Liver (tissue), 3 donors: ENCODE measurements around the gene WWOX.

Experiments
- EGR1 ChIP-seq, 2 donors: IDR thresholded peaks; 2 replicates each; pipeline ENCODE4 v1.6.1; 2016 to 2018; ENCODE audit warnings: antibody characterized with exemption in 2 of 2, low read depth in 2 of 2
- FOXA2 ChIP-seq: IDR thresholded peaks from 2 replicates; pipeline ENCODE4 v1.6.1; 2016; ENCODE audit warnings: antibody characterized with exemption
- HNF4G ChIP-seq: IDR thresholded peaks from 2 replicates; pipeline ENCODE4 v1.6.1; 2016; ENCODE audit warnings: antibody characterized with exemption
- JUND ChIP-seq, 2 donors: IDR thresholded peaks; 2 replicates each; pipeline ENCODE4 v1.6.1; 2016; ENCODE audit warnings: antibody characterized with exemption in 2 of 2
- RAD21 ChIP-seq, 2 donors: IDR thresholded peaks; 2 replicates each; pipeline ENCODE4 v1.6.1; 2016; ENCODE audit warnings: antibody characterized with exemption in 2 of 2, mild to moderate bottlenecking in 2 of 2
- RXRA ChIP-seq, 2 donors: IDR thresholded peaks; 2 replicates each; pipeline ENCODE4 v1.6.1; 2017 to 2018; ENCODE audit warnings: antibody characterized with exemption in 2 of 2, mild to moderate bottlenecking in 1 of 2
- SP1 ChIP-seq: IDR thresholded peaks from 2 replicates; pipeline ENCODE4 v1.6.1; 2018; ENCODE audit warnings: antibody characterized with exemption, mild to moderate bottlenecking
- TAF1 ChIP-seq: conservative IDR thresholded peaks from 2 replicates; pipeline ENCODE4 v1.6.1; 2016; ENCODE audit warnings: antibody characterized with exemption, mild to moderate bottlenecking
- YY1 ChIP-seq: IDR thresholded peaks from 2 replicates; pipeline ENCODE4 v1.6.1; 2016; ENCODE audit warnings: antibody characterized with exemption, mild to moderate bottlenecking
- TF ChIP-seq, protein P1 (sequence below): fragments of 150-350 bp; IDR thresholded peaks from 2 replicates; pipeline ENCODE4 v1.5.1; 2017; ENCODE audit warnings: improper control_type of control experiment, low read depth, low read length; ENCODE audit not compliant: missing input control
- TF ChIP-seq, protein P2 (sequence below): IDR thresholded peaks from 2 replicates; pipeline ENCODE4 v1.6.1; 2016; ENCODE audit warnings: antibody characterized with exemption
- TF ChIP-seq, protein P3 (sequence below): IDR thresholded peaks from 2 replicates; pipeline ENCODE4 v1.6.1; 2016; ENCODE audit warnings: antibody characterized with exemption
- TF ChIP-seq, protein P4 (sequence below): IDR thresholded peaks from 2 replicates; pipeline ENCODE4 v1.6.1; 2016; ENCODE audit warnings: antibody characterized with exemption, mild to moderate bottlenecking
- TF ChIP-seq, protein P5 (sequence below): IDR thresholded peaks from 2 replicates; pipeline ENCODE4 v1.6.1; 2016; ENCODE audit warnings: antibody characterized with exemption
- donor health status: healthy.
- donor health status: healthy.

DNA sequence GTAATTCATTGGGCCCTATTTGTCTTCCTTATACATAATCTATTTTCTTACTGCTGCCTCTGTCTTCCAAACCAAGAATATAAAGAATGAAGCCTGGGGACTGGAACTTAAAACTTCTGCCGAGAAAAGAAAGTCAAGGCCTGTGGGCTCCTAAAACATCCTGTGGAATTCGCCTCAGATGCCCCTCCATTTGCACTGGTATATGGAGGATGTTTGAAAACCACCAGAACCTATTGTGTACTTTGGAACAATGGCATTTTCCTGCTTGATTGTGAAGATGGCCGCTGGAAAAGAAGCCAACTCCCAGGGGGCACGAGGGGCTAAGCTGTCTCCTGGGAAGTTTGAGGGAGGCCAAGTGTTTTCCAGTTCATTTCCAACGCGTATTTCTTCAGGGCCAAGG lies 122.4 kb downstream of the WWOX start:
- TF ChIP-seq, protein P1, sequence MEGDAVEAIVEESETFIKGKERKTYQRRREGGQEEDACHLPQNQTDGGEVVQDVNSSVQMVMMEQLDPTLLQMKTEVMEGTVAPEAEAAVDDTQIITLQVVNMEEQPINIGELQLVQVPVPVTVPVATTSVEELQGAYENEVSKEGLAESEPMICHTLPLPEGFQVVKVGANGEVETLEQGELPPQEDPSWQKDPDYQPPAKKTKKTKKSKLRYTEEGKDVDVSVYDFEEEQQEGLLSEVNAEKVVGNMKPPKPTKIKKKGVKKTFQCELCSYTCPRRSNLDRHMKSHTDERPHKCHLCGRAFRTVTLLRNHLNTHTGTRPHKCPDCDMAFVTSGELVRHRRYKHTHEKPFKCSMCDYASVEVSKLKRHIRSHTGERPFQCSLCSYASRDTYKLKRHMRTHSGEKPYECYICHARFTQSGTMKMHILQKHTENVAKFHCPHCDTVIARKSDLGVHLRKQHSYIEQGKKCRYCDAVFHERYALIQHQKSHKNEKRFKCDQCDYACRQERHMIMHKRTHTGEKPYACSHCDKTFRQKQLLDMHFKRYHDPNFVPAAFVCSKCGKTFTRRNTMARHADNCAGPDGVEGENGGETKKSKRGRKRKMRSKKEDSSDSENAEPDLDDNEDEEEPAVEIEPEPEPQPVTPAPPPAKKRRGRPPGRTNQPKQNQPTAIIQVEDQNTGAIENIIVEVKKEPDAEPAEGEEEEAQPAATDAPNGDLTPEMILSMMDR: no peak
- TF ChIP-seq, protein P2, sequence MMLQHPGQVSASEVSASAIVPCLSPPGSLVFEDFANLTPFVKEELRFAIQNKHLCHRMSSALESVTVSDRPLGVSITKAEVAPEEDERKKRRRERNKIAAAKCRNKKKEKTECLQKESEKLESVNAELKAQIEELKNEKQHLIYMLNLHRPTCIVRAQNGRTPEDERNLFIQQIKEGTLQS: no peak
- TF ChIP-seq, protein P3, sequence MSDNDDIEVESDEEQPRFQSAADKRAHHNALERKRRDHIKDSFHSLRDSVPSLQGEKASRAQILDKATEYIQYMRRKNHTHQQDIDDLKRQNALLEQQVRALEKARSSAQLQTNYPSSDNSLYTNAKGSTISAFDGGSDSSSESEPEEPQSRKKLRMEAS: no peak
- TF ChIP-seq RAD21 (IDR thresholded peaks at IDR 0.05) (no peak), HNF4G (no peak), YY1 (no peak), TAF1 (no peak), EGR1 (IDR thresholded peaks at IDR 0.05; ENCODE audit: low read depth in 2 of 2) (no peak), RXRA (IDR thresholded peaks at IDR 0.05) (no peak), SP1 (no peak), FOXA2 (no peak), JUND (IDR thresholded peaks at IDR 0.05) (no peak)
- TF ChIP-seq, protein P4, sequence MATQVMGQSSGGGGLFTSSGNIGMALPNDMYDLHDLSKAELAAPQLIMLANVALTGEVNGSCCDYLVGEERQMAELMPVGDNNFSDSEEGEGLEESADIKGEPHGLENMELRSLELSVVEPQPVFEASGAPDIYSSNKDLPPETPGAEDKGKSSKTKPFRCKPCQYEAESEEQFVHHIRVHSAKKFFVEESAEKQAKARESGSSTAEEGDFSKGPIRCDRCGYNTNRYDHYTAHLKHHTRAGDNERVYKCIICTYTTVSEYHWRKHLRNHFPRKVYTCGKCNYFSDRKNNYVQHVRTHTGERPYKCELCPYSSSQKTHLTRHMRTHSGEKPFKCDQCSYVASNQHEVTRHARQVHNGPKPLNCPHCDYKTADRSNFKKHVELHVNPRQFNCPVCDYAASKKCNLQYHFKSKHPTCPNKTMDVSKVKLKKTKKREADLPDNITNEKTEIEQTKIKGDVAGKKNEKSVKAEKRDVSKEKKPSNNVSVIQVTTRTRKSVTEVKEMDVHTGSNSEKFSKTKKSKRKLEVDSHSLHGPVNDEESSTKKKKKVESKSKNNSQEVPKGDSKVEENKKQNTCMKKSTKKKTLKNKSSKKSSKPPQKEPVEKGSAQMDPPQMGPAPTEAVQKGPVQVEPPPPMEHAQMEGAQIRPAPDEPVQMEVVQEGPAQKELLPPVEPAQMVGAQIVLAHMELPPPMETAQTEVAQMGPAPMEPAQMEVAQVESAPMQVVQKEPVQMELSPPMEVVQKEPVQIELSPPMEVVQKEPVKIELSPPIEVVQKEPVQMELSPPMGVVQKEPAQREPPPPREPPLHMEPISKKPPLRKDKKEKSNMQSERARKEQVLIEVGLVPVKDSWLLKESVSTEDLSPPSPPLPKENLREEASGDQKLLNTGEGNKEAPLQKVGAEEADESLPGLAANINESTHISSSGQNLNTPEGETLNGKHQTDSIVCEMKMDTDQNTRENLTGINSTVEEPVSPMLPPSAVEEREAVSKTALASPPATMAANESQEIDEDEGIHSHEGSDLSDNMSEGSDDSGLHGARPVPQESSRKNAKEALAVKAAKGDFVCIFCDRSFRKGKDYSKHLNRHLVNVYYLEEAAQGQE: no peak
- TF ChIP-seq, protein P5, sequence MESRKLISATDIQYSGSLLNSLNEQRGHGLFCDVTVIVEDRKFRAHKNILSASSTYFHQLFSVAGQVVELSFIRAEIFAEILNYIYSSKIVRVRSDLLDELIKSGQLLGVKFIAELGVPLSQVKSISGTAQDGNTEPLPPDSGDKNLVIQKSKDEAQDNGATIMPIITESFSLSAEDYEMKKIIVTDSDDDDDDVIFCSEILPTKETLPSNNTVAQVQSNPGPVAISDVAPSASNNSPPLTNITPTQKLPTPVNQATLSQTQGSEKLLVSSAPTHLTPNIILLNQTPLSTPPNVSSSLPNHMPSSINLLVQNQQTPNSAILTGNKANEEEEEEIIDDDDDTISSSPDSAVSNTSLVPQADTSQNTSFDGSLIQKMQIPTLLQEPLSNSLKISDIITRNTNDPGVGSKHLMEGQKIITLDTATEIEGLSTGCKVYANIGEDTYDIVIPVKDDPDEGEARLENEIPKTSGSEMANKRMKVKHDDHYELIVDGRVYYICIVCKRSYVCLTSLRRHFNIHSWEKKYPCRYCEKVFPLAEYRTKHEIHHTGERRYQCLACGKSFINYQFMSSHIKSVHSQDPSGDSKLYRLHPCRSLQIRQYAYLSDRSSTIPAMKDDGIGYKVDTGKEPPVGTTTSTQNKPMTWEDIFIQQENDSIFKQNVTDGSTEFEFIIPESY: no peak
